Activated gamma-delta T cell treated with anti-CD3 and anti-CD28 coated beads, Interleukin-2, amount 50 U/mL, for 16 hours (primary cell): ENCODE measurements around the gene FBXO17.
"Not testable (repeated sequence)": the region's sequence is repeated elsewhere in the genome, so short reads cannot be mapped to it uniquely, and the experiment has no call there.

Experiments
- DNase-seq: peaks from one replicate; pipeline ENCODE4 v3.0.0-alpha.2; 2020; ENCODE audit warnings: low read depth

The FBXO17 gene

DNA sequence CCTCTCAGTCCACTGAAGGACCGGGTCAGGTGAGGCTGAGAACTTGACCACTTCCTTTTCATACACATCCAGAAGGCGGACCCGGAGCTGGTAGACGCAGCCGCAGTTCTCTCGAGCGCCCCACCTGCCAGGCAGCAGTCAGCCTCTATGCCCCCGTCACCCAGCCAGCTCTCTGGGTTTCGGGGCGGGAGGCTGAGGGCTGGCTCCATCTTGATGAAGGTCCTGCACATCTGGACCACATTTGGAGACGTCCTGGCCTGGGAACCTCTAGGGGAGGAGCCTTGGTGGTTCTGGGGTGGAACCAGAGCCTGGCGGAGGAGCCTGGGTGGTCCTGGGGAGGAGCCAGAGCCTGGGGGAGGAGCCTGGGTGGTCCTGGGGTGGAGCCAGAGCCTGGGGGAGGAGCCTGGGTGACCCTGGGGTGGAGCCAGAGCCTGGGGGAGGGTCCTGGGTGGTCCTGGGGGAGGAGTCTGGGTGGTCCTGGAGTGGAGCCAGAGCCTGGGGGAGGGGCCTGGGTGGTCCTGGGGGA, 30.5 kb downstream of the FBXO17 start:
- DNase-seq: no peak

DNA sequence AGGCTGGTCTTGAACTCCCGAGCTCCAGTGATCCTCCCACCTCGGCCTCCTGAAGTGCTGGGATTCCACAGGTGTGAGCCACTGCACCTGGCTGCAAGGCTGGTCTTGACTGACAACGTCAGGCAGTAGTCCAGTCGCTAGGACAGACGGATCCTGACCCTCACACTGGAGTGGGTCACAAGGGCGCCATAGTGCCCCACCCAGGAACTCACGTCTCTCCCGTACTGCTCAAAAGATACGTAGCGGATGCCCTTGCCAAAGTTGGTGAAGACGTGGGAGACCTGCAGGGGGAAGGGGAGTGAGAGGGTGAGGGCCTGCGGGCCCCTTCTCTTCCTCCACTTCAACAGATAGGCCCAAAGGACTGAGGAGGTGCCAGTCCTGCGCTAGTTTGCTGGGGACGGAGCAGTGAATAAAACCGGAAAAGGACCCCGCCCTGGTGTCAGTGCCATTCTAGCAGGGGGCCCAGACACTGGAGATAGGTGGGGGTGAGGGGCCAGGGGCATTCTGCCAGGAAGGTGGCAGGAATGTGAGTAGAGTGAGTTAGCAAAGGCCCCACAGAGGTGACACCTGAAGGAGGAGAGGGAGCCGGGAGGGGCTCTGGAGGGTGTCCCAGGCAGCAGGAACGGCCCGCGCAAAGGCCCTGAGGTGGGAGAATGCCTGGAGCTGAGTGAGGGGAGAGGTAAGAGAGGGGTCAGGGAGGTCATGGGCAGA, 32.9 kb downstream of the FBXO17 start:
- DNase-seq: no peak

DNA sequence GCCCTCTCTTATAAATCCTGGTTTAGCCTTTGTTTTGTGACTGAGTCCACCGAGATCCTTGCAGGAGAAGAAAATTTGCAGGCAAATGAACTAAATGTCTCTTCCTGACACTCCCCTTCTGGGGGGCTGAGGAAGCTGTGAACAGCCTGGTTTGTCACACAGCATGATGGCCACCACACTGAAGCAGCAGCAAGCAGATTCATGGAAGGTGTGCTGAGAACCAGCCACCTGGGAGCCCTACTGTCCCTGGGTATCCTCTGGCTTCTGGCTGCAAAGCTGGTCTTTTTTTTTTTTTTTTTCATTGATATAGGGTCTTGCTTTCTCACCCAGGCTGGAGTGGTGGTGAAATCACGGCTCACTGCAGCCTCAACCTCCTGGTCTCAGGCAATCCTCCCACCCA, 33.6 kb downstream of the FBXO17 start:
- DNase-seq: no peak

DNA sequence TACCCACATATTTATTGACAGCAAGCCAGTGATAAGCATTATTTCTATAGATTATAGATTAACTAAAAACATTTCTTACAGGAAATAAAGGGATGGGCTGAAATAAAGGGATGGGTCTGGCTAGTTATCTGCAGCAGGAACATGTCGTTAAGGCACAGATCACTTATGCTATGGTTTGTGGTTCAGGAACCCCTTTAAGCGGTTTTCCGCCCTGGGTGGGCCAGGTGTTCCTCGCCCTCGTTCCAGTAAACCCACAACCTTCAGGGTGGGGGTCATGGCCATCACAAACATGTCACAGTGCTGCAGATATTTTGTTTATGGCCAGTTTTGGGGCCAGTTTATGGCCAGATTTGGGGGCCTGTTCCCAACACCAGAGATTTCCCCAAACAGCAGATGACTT, 34.1 kb downstream of the FBXO17 start:
- DNase-seq: not testable (repeated sequence)

DNA sequence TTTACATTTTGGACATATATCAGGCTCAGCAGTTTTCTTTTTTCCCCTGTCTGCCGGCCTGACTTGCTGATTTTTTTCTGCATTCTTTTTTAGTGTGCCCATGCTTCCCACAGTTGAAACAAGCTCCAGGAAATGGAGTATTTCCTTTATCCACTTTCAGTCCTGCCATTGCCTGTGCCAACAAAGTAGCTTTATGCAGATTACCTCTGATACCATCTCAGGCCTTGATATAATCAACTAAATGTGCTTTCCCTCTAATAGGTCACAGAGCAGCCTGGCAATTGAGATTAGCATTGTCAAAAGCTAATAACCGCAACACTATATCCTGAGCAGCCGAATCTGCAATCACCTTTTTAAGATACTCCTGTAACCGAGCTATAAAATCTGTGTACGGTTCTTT, 35.6 kb downstream of the FBXO17 start:
- DNase-seq: no peak

DNA sequence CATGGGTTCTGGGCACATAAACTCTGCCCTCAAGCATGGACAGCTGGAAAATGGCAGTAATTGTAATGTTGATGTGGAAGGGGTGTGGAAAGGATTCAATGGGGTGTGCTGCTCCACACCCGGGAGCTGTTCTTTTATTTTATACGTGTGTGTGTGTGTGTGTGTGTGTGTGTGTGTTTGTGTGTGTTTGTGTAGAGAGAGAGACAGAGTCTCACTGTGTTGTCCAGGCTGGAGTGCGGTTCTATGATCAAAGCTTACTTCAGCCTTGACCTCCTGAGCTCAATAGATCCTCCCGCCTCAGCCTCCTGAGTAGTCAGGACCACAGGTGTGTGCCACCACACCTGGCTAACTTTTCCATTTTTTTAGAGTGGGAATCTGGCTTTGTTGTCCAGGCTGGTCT, 42.0 kb downstream of the FBXO17 start:
- no peak for DNase-seq

DNA sequence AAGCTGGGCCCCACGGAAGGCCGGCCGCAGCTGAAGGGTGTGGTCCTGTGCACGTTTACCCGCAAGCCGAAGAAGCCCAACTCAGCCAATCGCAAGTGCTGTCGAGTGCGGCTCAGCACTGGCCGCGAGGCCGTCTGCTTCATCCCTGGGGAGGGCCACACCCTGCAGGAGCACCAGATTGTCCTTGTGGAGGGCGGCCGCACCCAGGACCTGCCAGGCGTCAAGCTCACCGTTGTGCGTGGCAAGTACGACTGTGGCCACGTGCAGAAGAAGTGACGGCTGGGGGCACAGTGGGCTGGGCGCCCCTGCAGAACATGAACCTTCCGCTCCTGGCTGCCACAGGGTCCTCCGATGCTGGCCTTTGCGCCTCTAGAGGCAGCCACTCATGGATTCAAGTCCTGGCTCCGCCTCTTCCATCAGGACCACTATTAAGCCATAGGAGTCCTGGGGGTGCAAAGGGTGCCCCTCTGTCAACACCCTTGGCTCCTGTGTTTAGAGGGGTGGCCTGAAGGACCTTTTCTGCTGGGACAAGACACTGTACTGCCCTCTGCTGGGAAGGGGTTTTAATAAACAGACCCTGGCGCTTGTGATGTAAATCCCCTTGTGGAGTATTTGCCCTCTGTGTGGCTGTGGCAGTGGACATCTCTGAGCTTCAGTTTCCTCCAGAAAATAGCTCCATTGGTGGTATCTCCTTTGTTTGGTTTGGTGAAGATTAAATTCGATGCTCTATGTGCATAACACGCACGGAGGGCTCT, 42.9 kb downstream of the FBXO17 start:
- no peak for DNase-seq

DNA sequence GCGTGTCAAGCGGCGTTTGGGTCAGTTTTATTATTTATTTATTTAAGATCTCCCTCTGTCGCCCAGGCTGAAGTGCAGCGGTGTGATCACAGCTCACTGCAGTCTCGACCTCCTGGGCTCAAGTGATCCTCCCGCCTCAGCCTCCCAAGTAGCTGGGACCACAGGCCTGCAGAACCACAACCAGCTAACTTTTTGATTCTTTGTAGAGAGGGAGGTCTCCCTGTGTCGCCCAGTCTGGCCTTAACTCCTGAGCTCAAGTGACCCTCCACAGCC, 44.1 kb downstream of the FBXO17 start:
- no peak for DNase-seq

DNA sequence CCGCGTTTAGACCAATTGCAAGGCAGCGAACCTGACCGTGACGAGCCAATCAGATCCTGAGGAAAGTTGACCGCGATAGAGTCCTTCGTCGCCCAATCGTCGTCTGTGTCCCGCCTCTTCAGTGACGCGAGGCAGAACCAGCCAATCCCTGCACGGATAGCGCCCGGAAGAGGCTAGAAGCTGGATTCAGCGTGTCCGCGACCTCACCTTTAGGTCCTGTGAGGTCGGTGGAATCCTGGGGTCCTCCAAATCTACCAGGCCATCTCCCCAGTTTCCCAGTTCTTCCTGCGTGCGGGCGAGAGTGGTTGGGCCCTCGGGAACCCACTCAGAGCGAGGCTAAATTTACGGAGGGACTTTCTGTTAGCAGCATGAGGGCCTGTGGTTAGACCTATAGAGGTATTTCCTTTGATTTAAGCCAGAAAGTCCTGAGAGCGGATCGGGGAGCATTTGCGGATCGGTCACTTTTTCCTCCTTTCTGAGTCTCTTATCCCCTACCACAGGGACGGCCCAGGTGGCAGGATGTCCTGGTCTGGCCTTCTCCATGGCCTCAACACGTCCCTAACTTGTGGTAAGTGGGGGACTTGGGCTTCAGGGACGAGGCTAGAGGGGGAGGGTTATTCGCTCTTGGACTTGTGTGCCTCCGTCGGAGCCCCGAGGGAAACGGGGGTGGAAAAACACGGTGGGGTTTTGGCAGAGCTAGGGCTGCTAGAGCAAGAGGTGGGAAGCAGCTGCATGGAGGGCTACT, 44.6 kb downstream of the FBXO17 start, which contains the start of gene MRPS12:
Gene MRPS12 (plus strand): TSS at position 169 of the 745 bp plus-strand sequence. CDS start 351 bp downstream, at position 520.
- DNase-seq: peak; percentile 96

DNA sequence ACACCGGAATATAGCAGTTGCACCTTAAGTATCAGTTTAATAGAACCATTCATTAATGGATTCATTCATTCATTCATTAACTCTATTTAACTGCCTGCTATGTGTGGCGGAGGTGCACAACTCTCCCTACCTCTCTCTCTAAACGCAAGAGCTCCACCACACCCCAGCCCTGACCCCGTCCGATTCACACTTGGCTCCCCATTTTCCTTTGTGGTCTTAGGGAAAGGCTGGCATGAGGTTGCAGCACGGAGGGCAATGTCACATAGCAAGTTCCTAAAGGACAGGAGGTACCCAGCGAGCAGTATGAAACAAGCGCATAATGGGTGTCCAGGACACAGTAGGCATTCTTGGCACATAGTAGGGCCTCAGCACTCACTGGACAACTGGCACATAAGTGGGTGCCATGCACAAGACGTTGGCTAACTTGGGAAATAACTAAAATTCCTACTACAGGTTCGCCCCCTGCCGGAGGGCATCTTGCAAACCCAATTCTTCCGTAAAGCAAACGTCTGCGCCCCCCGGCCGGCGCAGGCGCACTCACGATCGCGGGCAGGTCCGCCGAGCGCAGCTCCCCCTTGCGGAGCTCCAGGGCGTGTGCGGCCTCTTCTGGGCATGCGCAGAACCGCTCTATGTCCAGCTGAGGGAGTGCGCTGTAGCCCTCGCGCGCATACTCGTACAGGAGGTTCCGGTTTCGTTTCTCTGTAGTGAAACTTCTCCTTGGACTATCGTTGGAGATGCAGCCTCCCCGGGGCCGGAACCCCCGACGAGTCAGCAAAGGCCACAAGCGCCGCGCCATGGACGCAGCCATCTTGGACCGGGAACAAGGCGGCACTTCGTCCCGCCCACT, 45.4 kb downstream of the FBXO17 start, which contains the start of gene SARS2:
Gene SARS2 (minus strand): TSS at position 835 of the 847 bp plus-strand sequence. CDS start 27 bp downstream, at position 808.
- DNase-seq: peak; percentile 88

DNA sequence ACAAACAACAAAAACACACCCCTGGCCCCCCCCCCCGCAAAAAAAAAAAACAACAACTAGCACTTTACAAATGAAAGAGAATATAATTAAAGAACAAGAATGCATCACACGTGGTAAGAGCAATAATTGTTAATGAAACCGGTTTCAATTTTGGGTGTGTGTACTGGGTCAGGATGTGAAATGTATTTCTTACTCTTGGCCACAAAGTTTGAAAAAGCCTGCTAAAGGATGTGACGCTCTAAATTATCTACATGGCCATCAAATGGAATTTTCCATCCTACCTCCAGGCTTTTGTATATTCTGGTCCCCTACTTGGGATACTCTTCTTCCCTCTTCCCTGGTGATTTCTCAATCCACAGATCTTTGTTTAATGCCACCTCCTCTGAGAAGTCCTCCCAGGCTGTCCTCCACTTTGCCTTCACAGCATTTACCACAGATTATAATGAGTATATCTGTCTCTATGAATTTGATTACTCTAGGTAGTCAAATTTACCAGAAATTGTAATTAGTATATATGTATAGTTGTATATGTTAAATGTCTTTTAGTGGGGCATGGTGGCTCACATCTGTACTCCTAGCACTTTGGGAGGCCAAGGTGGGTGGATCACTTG, 47.0 kb downstream of the FBXO17 start:
- DNase-seq: no peak

DNA sequence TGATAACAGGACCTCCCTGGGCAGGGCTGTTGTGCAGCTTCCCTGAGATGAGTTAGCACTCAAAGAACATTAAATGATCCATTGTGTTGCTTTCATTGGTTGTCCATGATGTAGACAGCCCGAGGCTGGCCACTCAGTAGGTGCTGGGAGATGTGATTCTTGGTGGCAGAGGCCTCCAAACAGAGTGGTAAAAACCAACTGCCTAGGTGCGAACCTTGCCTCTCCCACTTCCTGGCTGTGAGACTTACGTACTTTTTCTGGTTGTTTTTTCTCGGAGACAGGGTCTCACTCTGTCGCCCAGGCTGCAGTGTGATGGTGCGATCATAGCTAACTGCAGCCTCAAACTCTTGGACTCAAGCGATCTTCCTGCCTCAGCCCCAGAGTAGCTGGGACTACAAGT, 51.2 kb downstream of the FBXO17 start:
- DNase-seq: no peak

DNA sequence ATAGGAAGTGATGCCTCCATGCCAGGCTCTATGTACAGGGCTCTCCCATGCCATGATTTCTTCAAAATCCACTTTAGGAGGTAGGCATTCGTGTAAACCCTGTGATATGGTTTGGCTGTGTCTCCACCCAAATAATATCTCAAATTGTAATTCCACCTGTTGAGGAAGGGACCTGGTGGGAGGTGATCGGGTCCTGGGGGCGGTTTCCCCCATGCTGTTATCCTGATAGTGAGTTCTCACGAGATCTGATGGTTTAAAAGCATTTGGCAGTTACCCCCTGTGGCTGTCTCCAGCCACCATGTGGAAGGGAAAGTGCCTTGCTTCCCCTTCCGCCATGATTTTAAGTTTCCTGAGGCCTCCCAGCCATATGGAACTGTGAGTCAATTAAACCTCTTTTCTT, 53.1 kb downstream of the FBXO17 start:
- no peak for DNase-seq

DNA sequence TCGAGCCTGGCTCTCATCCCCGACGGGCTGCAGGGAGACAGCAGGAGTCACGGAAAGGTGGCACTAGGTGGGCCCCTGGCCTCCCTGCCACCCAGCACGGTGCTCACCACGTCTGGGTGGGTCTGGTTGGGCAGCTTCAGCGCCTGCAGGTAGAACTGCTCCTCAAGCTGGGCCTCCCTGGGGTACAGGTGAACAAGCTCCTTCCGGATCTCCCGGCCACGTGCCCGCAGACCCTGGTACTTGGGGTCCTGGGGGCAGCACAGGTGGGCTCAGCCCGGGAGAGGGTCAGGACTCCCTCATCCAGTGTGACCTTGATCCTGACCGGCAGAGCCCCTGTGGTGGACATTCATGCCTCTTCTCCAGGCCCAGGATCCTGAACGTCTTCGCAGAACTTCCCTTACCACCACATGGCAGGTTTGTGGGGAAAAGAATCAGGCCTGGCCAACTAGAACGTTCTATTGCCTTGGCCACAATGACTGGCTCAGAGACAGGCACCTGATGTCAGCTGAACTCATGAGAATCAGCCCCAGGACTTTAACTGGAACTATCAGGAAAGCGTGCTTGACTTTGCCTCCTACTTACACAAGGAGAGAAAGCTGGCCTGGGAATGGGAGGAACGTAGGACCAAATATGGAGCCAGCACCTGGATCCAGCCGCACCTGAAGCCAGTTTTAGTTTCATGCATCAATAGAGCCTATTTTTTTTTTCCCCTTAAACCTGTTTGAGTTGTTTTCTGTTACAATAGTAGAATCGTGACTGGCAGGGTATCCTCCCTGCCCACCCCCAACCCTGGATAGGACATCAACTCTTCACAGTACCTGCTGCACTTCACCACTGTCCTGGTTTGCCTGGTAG, 53.9 kb downstream of the FBXO17 start:
- no peak for DNase-seq

DNA sequence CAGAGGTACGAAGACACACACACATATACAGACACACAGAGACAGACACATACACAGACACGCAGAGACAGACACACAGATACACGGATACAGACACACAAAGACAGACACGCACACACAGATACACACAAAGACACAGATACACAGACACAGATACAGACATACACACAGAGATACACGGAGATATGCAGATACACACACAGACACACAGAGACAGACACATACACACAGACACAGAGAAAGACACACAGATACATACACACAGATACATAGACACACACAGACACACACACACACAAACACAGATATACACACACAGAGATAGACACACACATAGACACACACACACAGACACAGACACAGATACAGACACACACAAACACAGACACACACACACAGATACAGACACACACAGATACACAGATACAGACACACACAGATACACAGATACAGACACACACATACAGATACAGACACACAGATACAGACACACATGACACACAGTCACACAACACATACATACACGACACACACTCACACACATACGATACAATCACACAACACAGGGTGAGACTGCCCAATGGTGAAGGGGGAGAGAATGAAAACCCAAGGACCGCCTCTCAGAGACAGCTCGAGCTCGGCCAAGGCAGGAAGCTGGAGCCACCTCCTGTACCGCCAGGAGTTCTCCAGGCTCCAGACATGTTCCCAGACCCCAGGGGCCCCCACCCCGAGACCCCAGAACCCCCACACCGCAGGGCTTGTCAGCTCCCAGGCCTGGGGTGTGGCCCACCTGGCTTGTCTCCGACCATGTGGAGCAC, 54.7 kb downstream of the FBXO17 start:
- DNase-seq: no peak

DNA sequence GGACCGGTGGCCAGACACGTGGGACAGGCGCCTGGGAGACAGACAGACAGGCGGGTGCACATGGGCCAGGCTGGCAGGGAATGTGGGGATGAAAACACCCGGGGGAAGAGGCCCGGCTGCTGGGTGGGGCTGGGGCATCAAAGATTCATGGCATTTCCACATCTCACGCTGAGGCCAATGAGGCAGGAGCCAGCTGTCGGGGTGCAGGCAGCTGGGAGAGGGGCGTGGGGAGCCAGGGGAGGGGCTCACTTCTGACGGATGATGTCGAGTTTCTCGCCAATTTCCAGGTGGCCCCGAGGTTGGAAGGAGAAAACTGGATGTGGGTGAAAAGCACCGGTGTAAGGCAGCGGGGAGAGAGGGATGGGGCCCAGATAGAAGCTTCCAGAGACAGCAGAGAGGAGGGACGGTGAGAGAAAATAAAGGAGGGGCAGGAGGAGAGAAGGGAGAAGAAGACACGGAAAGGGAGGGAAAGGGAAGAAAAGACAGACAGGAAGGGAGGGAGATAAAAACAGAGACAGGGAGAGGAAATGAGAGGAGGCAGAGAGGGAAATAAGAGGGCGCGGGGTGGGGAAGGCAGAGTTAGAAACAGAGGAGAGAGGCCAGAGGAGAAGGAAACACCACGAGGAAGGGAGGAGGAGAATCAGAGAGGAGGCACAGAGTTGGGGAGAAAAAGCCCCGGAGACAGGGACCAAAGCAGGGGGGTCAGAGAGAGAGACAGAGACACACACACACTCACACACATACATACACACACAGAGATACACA, 55.5 kb downstream of the FBXO17 start:
- DNase-seq: no peak

DNA sequence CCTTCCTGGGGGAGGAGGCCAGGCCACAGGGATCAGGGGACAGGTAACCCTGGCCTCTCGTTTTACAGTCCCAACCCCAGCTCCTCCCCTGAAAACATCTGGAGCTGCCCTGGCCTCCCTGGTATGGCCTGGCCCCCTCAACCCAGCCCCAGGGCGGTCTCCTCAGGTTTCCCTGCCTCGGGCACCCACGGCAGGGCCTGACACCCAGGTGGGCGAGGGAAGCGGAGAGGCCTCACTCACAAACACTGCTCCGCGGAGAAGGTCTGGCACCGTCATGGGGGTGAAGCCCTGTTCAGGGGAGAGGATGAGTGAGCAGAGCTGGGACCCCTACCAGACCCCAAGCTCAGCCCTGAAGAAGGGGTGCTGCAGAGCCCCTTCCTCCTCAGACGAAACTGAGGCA, 57.0 kb downstream of the FBXO17 start:
- DNase-seq: no peak

DNA sequence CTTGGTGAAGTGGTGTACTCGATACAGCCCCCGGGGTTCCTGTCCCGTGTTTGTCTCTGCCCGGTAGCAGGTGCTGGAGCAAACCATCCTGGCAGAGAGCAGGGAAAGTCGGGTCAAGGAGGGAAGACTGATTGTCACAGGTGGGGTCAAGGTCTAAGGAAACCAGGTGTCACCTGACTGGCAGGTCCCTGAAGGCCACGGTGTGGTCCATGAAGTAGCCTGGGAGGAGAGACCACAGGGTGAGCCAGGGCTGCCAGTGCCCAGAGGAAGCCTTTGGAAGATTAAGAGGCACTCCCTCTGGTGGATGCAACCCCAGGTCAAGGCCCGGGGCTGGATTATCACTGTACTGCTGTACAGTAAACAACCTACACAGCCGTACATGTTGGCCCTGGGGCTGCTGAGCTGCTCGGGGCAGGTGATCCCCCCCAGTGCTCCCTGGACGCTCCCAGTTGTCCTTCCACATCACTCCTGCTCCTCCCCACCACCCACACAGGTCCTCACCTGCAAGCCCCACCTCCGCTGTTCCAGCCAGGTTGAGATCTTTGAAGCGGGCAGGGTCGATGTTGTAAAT, 57.5 kb downstream of the FBXO17 start:
- no peak for DNase-seq
